Activated CD8-positive, alpha-beta T cell treated with anti-CD3 and anti-CD28 coated beads, Interleukin-2, amount 10 ng/mL, durations not matched to agents 7 days and 5 days (primary cell): Measurements from ENCODE around the gene PAFAH1B2. TPM values are rescaled to one million over a fixed set of nuclear protein-coding genes. Genes with fewer than 3 reads are reported as not detected.
A peak's percentile ranks its signal among the peaks of the same experiment; 100 is the strongest.
"Not testable (repeated sequence)": the region's sequence is repeated elsewhere in the genome, so short reads cannot be mapped to it uniquely, and the experiment has no call there.

Experiments used
- ATAC-seq: fragments of 150-1000 bp; cut with Tn5 transposase; one replicate; pipeline ENCODE4 v1.10.0; 2021; ENCODE audit warnings: moderate library complexity
- CTCF ChIA-PET: fragments of 350-600 bp; sonication (Branson Sonifier 250); formaldehyde crosslinking; loops from one replicate; lab custom pipeline; 2021; ENCODE audit warnings: antibody characterized with exemption; lab: Charles Lee
- POLR2A ChIA-PET: fragments of 350-600 bp; sonication (Branson Sonifier 250); formaldehyde crosslinking; loops from one replicate; lab custom pipeline; 2021; ENCODE audit warnings: antibody characterized with exemption; lab: Charles Lee
- DNase-seq: peaks from one replicate; pipeline ENCODE4 v3.0.0-alpha.2; 2020
- H3K27ac Mint-ChIP-seq: one replicate; pipeline ENCODE4 v1.8.0; 2021; ENCODE audit warnings: mild to moderate bottlenecking, mixed read lengths
- H3K27me3 Mint-ChIP-seq: one replicate; pipeline ENCODE4 v1.8.0; 2021; ENCODE audit warnings: low read depth, mixed read lengths
- H3K36me3 Mint-ChIP-seq: one replicate; pipeline ENCODE4 v1.8.0; 2021; ENCODE audit warnings: low read depth, mixed read lengths
- H3K4me1 Mint-ChIP-seq: one replicate; pipeline ENCODE4 v1.8.0; 2021; ENCODE audit warnings: low read depth, mixed read lengths
- H3K4me3 Mint-ChIP-seq: one replicate; pipeline ENCODE4 v1.8.0; 2021; ENCODE audit warnings: mild to moderate bottlenecking, mixed read lengths
- H3K9me3 Mint-ChIP-seq: one replicate; pipeline ENCODE4 v1.8.0; 2022; ENCODE audit warnings: mixed read lengths; ENCODE audit not compliant: insufficient read depth
- total RNA-seq, 2 experiments: library from RNA; stranded (reverse); gene quantifications; one replicate each; pipeline ENCODE4 v1.2.3, GENCODE V29; 2021

PAFAH1B2 gene
- total RNA-seq, 2 experiments from 2014 or later: 56.5 to 60.0 TPM

GRCh38 chr11:117199916-117200812 is 56.1 kb downstream of the PAFAH1B2 start:
- H3K9me3 Mint-ChIP-seq: no peaks in the 10 kb centered on the region
- H3K27ac Mint-ChIP-seq: no peak overlapping the region
- POLR2A ChIA-PET: no interaction called here
- no peaks in the 10 kb centered on the region for H3K4me1 Mint-ChIP-seq
- ATAC-seq: no peak
- no peaks in the 10 kb centered on the region for H3K27me3 Mint-ChIP-seq
- H3K36me3 Mint-ChIP-seq: peaks cover 9% of the 10 kb centered on the region
- DNase-seq: no peak
- CTCF ChIA-PET: no interaction called here
- H3K4me3 Mint-ChIP-seq: no peak overlapping the region

GRCh38 chr11:117200813-117201657 is 56.9 kb downstream of the PAFAH1B2 start:
- Mint-ChIP-seq H3K36me3 (peaks cover 13% of the 10 kb centered on the region), H3K4me1 (no peaks in the 10 kb centered on the region), H3K4me3 (no peak overlapping the region), H3K9me3 (no peaks in the 10 kb centered on the region), H3K27me3 (no peaks in the 10 kb centered on the region), H3K27ac (no peak overlapping the region)
- CTCF ChIA-PET: no interaction called here
- POLR2A ChIA-PET: interaction anchor here (1.0 kb wide), 1 partner anchor 18 kb away, joined by 3 read pairs; no protein-coding TSS in a partner anchor
- ATAC-seq: no peak
- DNase-seq: no peak

- no peaks in the 10 kb centered on the region for H3K9me3 Mint-ChIP-seq
- CTCF ChIA-PET: no interaction called here
- POLR2A ChIA-PET: interaction anchor here (1.0 kb wide), 1 partner anchor 17 kb away, joined by 3 read pairs; no protein-coding TSS in a partner anchor
- ATAC-seq (no peak), DNase-seq (no peak)
- peaks cover 15% of the 10 kb centered on the region for H3K36me3 Mint-ChIP-seq
- H3K4me3 Mint-ChIP-seq: no peak overlapping the region
- H3K27ac Mint-ChIP-seq: no peak overlapping the region
- no peaks in the 10 kb centered on the region for H3K4me1 Mint-ChIP-seq
- no peaks in the 10 kb centered on the region for H3K27me3 Mint-ChIP-seq
Observed at GRCh38 chr11:117201658-117202305, 57.7 kb downstream of the PAFAH1B2 start.

- POLR2A ChIA-PET: no interaction called here
Observed at GRCh38 chr11:117202386-117203068, 58.4 kb downstream of the PAFAH1B2 start.

GRCh38 chr11:117203069-117203407 is 59.0 kb downstream of the PAFAH1B2 start:
- no peaks in the 10 kb centered on the region for H3K9me3 Mint-ChIP-seq
- no peak overlapping the region for H3K27ac Mint-ChIP-seq
- no peaks in the 10 kb centered on the region for H3K27me3 Mint-ChIP-seq
- ChIA-PET CTCF (no interaction called here), POLR2A (no interaction called here)
- no peak for ATAC-seq
- DNase-seq: no peak
- peaks cover 15% of the 10 kb centered on the region for H3K36me3 Mint-ChIP-seq
- no peak overlapping the region for H3K4me3 Mint-ChIP-seq
- H3K4me1 Mint-ChIP-seq: no peaks in the 10 kb centered on the region

More at GRCh38 chr11:117202386-117203068, 58.4 kb downstream of the PAFAH1B2 start:
- CTCF ChIA-PET: no interaction called here
- Mint-ChIP-seq H3K9me3 (no peaks in the 10 kb centered on the region), H3K27me3 (no peaks in the 10 kb centered on the region), H3K27ac (no peak overlapping the region), H3K4me1 (no peaks in the 10 kb centered on the region), H3K36me3 (peaks cover 15% of the 10 kb centered on the region), H3K4me3 (no peak overlapping the region)
- DNase-seq: no peak
- no peak for ATAC-seq

- ATAC-seq (no peak), DNase-seq (no peak)
- Mint-ChIP-seq H3K4me1 (no peaks in the 10 kb centered on the region), H3K36me3 (peaks cover 20% of the 10 kb centered on the region), H3K27ac (peak overlapping the region; percentile 34), H3K4me3 (no peak overlapping the region), H3K9me3 (no peaks in the 10 kb centered on the region), H3K27me3 (no peaks in the 10 kb centered on the region)
- CTCF ChIA-PET: no interaction called here
- POLR2A ChIA-PET: interaction anchor here (1.1 kb wide), 1 partner anchor 10 kb away, joined by 4 read pairs; no protein-coding TSS in a partner anchor
Observed at GRCh38 chr11:117204283-117205080, 60.4 kb downstream of the PAFAH1B2 start.

- Mint-ChIP-seq H3K27me3 (no peaks in the 10 kb centered on the region), H3K27ac (no peak overlapping the region), H3K9me3 (no peaks in the 10 kb centered on the region), H3K4me1 (no peaks in the 10 kb centered on the region), H3K36me3 (peaks cover 24% of the 10 kb centered on the region), H3K4me3 (no peak overlapping the region)
- CTCF ChIA-PET: no interaction called here
- ATAC-seq (no peak), DNase-seq (no peak)
- POLR2A ChIA-PET: no interaction called here
Observed at GRCh38 chr11:117205211-117205818, 61.2 kb downstream of the PAFAH1B2 start.

- H3K27me3 Mint-ChIP-seq, CTCF ChIA-PET, H3K4me1 Mint-ChIP-seq, H3K27ac Mint-ChIP-seq, H3K9me3 Mint-ChIP-seq, ATAC-seq, POLR2A ChIA-PET, DNase-seq, H3K4me3 Mint-ChIP-seq: not testable (repeated sequence)
- peaks cover 29% of the 10 kb centered on the region for H3K36me3 Mint-ChIP-seq
Observed at GRCh38 chr11:117206111-117206510, 62.0 kb downstream of the PAFAH1B2 start.

GRCh38 chr11:117206859-117207258 is 62.8 kb downstream of the PAFAH1B2 start:
- H3K36me3 Mint-ChIP-seq: peaks cover 35% of the 10 kb centered on the region
- DNase-seq, POLR2A ChIA-PET, ATAC-seq, H3K27me3 Mint-ChIP-seq, CTCF ChIA-PET, H3K4me3 Mint-ChIP-seq, H3K27ac Mint-ChIP-seq, H3K9me3 Mint-ChIP-seq, H3K4me1 Mint-ChIP-seq: not testable (repeated sequence)

GRCh38 chr11:117207481-117207880 is 63.4 kb downstream of the PAFAH1B2 start:
- H3K9me3 Mint-ChIP-seq, POLR2A ChIA-PET, CTCF ChIA-PET, H3K4me3 Mint-ChIP-seq, H3K4me1 Mint-ChIP-seq, DNase-seq, H3K27ac Mint-ChIP-seq, ATAC-seq, H3K27me3 Mint-ChIP-seq: not testable (repeated sequence)
- peaks cover 38% of the 10 kb centered on the region for H3K36me3 Mint-ChIP-seq
